ENCODE data around the gene CEP192.
"Not testable (repeated sequence)": the region's sequence is repeated elsewhere in the genome, so short reads cannot be mapped to it uniquely, and the experiment has no call there.

The CEP192 gene

GRCh38 chr18:13035249-13035914, 44.2 kb downstream of the CEP192 start:
- DNase-seq (ENCODE audit: low spot score) = no peak

GRCh38 chr18:13036622-13037320, 45.6 kb downstream of the CEP192 start:
- DNase-seq (ENCODE audit: low spot score) = no peak

GRCh38 chr18:13039806-13040205, 48.6 kb downstream of the CEP192 start:
- no peak for DNase-seq (ENCODE audit: low spot score)

- no peak for DNase-seq (ENCODE audit: low spot score)
Observed at GRCh38 chr18:13043066-13043465, 51.9 kb downstream of the CEP192 start.

GRCh38 chr18:13048061-13048595, 57.0 kb downstream of the CEP192 start:
- DNase-seq (ENCODE audit: low spot score) = no peak

- DNase-seq (ENCODE audit: low spot score) = no peak
Observed at GRCh38 chr18:13051159-13051558, 60.0 kb downstream of the CEP192 start.

- no peak for DNase-seq (ENCODE audit: low spot score)
Observed at GRCh38 chr18:13051950-13052349, 60.8 kb downstream of the CEP192 start.

- DNase-seq (ENCODE audit: low spot score) = no peak
Observed at GRCh38 chr18:13054336-13054735, 63.2 kb downstream of the CEP192 start.

- DNase-seq (ENCODE audit: low spot score) = no peak
Observed at GRCh38 chr18:13061630-13062189, 70.5 kb downstream of the CEP192 start.

- no peak for DNase-seq (ENCODE audit: low spot score)
Observed at GRCh38 chr18:13067124-13067523, 76.0 kb downstream of the CEP192 start.

GRCh38 chr18:13067966-13068365, 76.8 kb downstream of the CEP192 start:
- no peak for DNase-seq (ENCODE audit: low spot score)

GRCh38 chr18:13070460-13070859, 79.3 kb downstream of the CEP192 start:
- no peak for DNase-seq (ENCODE audit: low spot score)

GRCh38 chr18:13076886-13077285, 85.7 kb downstream of the CEP192 start:
- DNase-seq (ENCODE audit: low spot score) = no peak

- DNase-seq (ENCODE audit: low spot score) = no peak
Observed at GRCh38 chr18:13077473-13077872, 86.3 kb downstream of the CEP192 start.

- DNase-seq (ENCODE audit: low spot score) = not testable (repeated sequence)
Observed at GRCh38 chr18:13078065-13078464, 86.9 kb downstream of the CEP192 start.

GRCh38 chr18:13086906-13087305, 95.7 kb downstream of the CEP192 start:
- no peak for DNase-seq (ENCODE audit: low spot score)

- peak; percentile 30 for DNase-seq (ENCODE audit: low spot score)
Observed at GRCh38 chr18:13095466-13095865, 104.3 kb downstream of the CEP192 start.

GRCh38 chr18:13096232-13096631, 105.1 kb downstream of the CEP192 start:
- DNase-seq (ENCODE audit: low spot score) = no peak

- no peak for DNase-seq (ENCODE audit: low spot score)
Observed at GRCh38 chr18:13096719-13097118, 105.6 kb downstream of the CEP192 start.

- DNase-seq (ENCODE audit: low spot score) = not testable (repeated sequence)
Observed at GRCh38 chr18:13098104-13098503, 106.9 kb downstream of the CEP192 start.

GRCh38 chr18:13099113-13099512, 108.0 kb downstream of the CEP192 start:
- no peak for DNase-seq (ENCODE audit: low spot score)

- no peak for DNase-seq (ENCODE audit: low spot score)
Observed at GRCh38 chr18:13100942-13101658, 109.9 kb downstream of the CEP192 start.
